Activated naive CD4-positive, alpha-beta T cell treated with anti-CD3 and anti-CD28 coated beads, Interleukin-2, amount 50 U/mL, for 72 hours (primary cell): ENCODE data around the gene SLC8A2. TPM values are rescaled to one million over a fixed set of nuclear protein-coding genes. Genes with fewer than 3 reads are reported as not detected.
A peak's percentile ranks its signal among the peaks of the same experiment; 100 is the strongest.

Experiments used
- ATAC-seq, 2 donors: fragments of 150-1000 bp; cut with Tn5 transposase; 2 replicates each; pipeline ENCODE4 v1.10.0; 2021; ENCODE audit warnings: mild to moderate bottlenecking in 2 of 2, moderate library complexity in 2 of 2
- DNase-seq, 2 donors: peaks; one replicate each; pipeline ENCODE4 v3.0.0; 2021 to 2022; ENCODE audit warnings: low spot score in 2 of 2
- H3K27ac Mint-ChIP-seq, 2 donors: one replicate each; pipeline ENCODE4 v1.8.0; 2022; ENCODE audit warnings: mild to moderate bottlenecking in 2 of 2, mixed read lengths in 2 of 2
- H3K36me3 Mint-ChIP-seq, 2 donors: one replicate each; pipeline ENCODE4 v1.8.0; 2022; ENCODE audit warnings: mixed read lengths in 2 of 2
- H3K9me3 Mint-ChIP-seq, 2 donors: one replicate each; pipeline ENCODE4 v1.8.0; 2022; ENCODE audit warnings: mixed read lengths in 2 of 2
- total RNA-seq, 2 donors: library from RNA; stranded (reverse); gene quantifications; one replicate each; pipeline ENCODE4 v1.2.3, GENCODE V29; 2022

SLC8A2 gene
- total RNA-seq: under 1 TPM; 0.11 to 0.41 TPM

GRCh38 chr19:47471733-47472457, at the start of gene SLC8A2:
Gene SLC8A2, minus strand, starts transcription at chr19:47471893. Its CDS starts 5,490 bp downstream, at chr19:47466403.
- ATAC-seq: peak; percentile 57 to 77
- Mint-ChIP-seq H3K27ac (peak within 1 kb of the TSS; percentile 15 to 38), H3K9me3 (no peaks in the 10 kb centered on the region), H3K36me3 (peaks cover 0 to 6% of the 10 kb centered on the region in 2 donors)
- peak in 1 of 2 donors; percentile 60 for DNase-seq

DNA sequence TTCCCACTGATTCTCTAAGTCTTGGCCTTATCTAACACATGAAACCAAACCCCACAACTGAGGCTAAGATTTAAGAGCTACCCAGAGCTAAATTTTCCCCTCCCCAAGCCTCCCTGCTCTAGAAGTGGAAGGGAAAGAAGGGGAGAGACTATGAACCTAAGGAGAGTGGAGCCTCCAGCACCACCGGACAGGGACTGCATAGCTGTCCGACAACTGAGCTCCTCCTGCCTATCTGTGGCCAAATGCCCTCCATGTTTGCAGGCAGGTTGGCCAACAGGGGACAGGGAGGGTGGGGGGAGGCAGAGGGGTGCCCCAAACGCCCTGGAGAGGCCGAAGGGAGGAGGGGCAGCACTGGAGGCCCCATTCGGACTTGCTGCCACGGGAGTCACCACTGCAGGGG, 49.1 kb upstream of the SLC8A2 start:
- Mint-ChIP-seq H3K36me3 (no peaks in the 10 kb centered on the region), H3K9me3 (no peaks in the 10 kb centered on the region), H3K27ac (no peak overlapping the region)
- no peak for ATAC-seq
- DNase-seq: no peak

GRCh38 chr19:47520343-47520806, 48.7 kb upstream of the SLC8A2 start:
- no peak overlapping the region for H3K27ac Mint-ChIP-seq
- no peaks in the 10 kb centered on the region for H3K9me3 Mint-ChIP-seq
- ATAC-seq: no peak
- no peaks in the 10 kb centered on the region for H3K36me3 Mint-ChIP-seq
- no peak for DNase-seq

GRCh38 chr19:47518854-47519253, 47.2 kb upstream of the SLC8A2 start:
- no peak for DNase-seq
- no peak for ATAC-seq
- Mint-ChIP-seq H3K27ac (peak overlapping the region in 1 of 2 donors; percentile 38), H3K9me3 (no peaks in the 10 kb centered on the region), H3K36me3 (peaks cover 10 to 12% of the 10 kb centered on the region in 2 donors)

DNA sequence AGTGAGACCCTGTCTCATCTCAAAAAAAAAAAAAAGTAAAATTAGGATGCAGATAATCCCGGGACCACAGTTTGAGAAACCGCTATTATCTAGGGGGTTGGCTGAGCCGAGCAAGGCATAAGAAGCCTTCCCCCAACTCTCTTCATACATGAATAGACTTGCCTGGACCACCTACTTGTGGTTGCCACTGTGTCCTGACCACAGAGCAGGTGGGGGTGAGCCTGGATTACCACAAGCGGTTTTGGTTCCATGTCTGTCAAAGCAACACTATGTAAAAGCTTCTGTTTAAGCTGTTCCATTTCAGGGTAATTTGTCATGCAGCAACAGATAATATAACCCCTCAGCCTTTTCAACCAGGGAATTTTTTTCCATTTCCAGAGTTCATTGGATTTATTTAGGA, 46.4 kb upstream of the SLC8A2 start:
- Mint-ChIP-seq H3K27ac (peak overlapping the region; percentile 74 to 75), H3K36me3 (peaks cover 10 to 12% of the 10 kb centered on the region in 2 donors), H3K9me3 (no peaks in the 10 kb centered on the region)
- no peak for ATAC-seq
- DNase-seq: peak; percentile 42 to 67

DNA sequence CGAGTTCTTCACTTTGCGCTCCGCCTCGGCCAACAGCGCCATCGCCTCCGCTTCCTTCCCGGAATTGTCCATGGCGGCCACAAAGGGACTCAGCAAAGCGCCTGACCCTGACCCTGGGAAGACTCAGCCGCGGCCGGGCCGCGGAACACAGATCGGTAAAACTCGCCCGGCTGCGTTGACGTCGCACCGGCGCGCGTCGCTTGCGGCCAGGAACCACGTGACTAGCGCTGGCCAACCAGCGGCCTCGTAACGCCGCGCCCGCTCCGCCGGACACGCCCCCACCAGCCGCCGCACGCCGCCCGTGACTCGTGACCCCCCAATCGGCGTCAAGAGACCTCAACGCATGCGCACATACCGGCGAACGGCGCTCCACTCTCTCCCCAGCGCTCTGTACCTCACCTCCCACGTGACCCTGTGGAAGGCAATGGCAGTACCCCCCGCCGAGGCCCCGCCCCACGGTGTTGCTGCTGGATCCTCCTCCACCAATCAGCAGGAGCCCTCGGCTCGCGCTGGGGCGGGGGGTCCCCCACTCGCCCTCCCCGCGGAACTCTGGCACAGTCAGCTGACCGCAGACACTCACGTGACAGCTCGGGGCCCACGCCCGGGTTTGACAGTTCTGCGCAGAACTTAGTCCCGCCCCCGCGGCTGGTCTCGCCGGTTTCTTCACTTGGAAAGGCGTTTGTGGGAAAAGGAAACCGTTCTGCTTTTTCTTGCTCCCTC, 43.3 kb upstream of the SLC8A2 start, which contains the start of gene NAPA:
Gene NAPA, minus strand, starts transcription at position 195 of the 720 bp plus-strand sequence. Its CDS starts 123 bp downstream, at position 72.
- Mint-ChIP-seq H3K27ac (peak within 1 kb of the TSS; percentile 100), H3K9me3 (no peaks in the 10 kb centered on the region), H3K36me3 (peaks cover 10 to 12% of the 10 kb centered on the region in 2 donors)
- peak; percentile 95 to 96 for ATAC-seq
- DNase-seq: peak; percentile 100

- Mint-ChIP-seq H3K9me3 (no peaks in the 10 kb centered on the region), H3K27ac (peak overlapping the region; percentile 100), H3K36me3 (peaks cover 10 to 12% of the 10 kb centered on the region in 2 donors)
- ATAC-seq: peak in 1 of 2 donors; percentile 0
- DNase-seq: peak in 1 of 2 donors; percentile 63
Measured at GRCh38 chr19:47514151-47514868, 42.6 kb upstream of the SLC8A2 start.

DNA sequence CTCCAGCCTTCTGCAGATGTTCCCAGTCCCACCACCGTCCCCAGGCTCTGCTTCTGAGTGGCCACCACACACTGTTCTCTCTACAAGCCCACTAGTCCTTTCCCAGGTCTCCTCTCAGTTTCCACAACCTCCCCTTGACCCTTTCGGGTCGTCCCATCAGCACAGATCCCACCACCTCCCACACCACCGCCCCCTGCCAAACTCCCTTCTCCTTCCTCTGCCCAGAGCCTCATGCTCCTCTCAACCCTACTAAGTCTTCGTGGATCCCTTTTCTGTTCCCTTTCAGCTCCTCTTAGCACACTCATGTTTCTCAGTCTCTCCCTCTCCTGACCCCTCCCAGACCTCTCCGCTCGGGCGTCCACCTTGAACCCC, 41.2 kb upstream of the SLC8A2 start:
- H3K9me3 Mint-ChIP-seq: no peaks in the 10 kb centered on the region
- DNase-seq: no peak
- ATAC-seq: no peak

DNA sequence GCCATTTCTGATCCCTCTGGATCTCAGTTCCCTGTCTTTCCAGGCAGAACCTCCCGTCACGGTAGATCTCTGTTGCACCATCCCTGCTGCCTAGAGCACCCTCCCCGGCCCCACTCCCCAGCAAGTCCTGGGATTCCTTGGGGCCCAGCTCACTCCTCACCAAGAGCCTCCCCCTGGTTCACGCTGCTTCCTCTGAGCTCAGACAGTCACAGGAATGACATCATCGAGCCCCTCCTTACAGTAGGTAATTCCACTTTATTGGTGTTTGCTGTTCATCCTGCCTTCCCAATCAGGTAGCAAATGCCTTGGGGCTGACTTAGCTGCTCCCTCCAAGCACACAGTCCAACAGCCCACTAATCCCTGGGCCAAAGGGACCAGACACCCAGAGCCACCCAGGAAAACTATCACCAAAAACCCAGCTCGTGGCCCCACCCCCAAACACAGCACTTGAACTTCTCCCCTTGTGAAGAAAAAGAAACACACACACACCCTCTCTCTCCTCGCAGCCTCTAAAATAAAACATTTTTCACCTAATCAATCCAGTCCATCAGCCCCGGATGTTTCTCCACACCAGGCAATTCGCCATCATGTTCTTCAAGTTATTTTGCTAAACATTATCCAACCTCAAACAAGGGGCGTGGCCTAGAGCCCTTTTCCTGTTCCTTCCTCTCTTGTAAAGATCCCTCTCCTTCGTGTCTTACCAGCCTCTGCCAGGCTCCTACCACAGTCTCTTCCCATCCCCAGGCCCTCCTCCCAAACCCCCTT, 40.7 kb upstream of the SLC8A2 start:
- Mint-ChIP-seq H3K27ac (peak overlapping the region; percentile 100), H3K9me3 (no peaks in the 10 kb centered on the region), H3K36me3 (peaks cover 10 to 12% of the 10 kb centered on the region in 2 donors)
- ATAC-seq (no peak), DNase-seq (no peak)

More for the DNA sequence above, 41.2 kb upstream of the SLC8A2 start:
- peaks cover 10 to 12% of the 10 kb centered on the region in 2 donors for H3K36me3 Mint-ChIP-seq
- H3K27ac Mint-ChIP-seq: peak overlapping the region; percentile 100

GRCh38 chr19:47511681-47512080, 40.0 kb upstream of the SLC8A2 start:
- DNase-seq: no peak
- no peaks in the 10 kb centered on the region for H3K9me3 Mint-ChIP-seq
- no peak for ATAC-seq
- H3K27ac Mint-ChIP-seq: peak overlapping the region; percentile 100
- H3K36me3 Mint-ChIP-seq: peaks cover 10 to 12% of the 10 kb centered on the region in 2 donors

DNA sequence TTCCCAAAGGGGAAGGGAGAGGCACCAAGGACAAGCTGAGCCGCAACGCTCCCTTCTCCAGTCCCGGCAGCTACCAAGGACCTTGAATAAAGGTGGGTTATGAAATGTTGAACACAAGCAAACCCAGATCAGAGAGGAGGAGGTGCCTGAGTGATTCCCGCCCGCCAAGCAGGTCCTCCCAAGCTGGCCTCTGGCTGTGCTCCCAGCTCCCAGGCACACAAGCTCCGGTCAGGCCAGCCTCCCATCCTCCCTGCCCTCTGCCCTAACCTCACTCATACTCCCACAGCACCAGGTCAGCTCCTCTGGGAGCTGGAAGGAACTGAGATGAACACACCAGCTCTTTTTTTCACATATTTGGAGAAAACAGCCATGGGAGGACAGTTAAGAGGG, 39.4 kb upstream of the SLC8A2 start:
- DNase-seq (no peak), ATAC-seq (no peak)
- Mint-ChIP-seq H3K27ac (peak overlapping the region; percentile 100), H3K9me3 (no peaks in the 10 kb centered on the region), H3K36me3 (peaks cover 10 to 12% of the 10 kb centered on the region in 2 donors)

DNA sequence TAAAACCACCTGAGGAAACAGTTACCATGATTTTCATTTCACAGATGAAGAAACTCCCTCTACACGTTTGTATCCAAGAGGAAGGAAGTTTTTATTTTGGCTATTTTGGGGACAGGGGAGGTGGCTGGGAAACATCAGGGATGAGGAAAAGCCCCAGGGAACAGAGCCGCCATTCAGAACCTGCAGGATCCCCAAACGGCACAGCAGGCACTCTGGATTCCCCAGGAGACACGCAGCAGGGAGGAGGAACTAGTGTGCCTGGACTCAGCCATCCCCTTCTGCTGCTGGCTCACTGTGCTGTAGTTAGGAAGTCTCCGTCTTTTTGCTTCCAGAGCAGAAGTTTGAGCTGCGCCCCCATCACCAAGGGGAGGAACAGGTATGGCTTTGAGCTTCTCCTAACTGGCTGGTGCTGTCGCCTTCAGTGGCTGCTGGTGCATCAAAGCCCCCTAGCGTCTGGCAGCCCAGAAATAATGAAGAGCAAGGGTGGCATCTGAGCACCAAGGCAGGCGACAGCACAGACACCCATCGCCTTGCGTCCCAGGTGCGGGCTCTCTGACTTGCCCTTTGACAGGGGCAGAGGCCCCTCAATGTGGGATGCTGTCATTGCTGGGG, 38.9 kb upstream of the SLC8A2 start:
- no peak for ATAC-seq
- DNase-seq: no peak
- peak overlapping the region; percentile 48 to 100 for H3K27ac Mint-ChIP-seq
- H3K36me3 Mint-ChIP-seq: peaks cover 10 to 12% of the 10 kb centered on the region in 2 donors
- no peaks in the 10 kb centered on the region for H3K9me3 Mint-ChIP-seq

GRCh38 chr19:47509973-47510372, 38.3 kb upstream of the SLC8A2 start:
- Mint-ChIP-seq H3K9me3 (no peaks in the 10 kb centered on the region), H3K27ac (peak overlapping the region; percentile 79 to 100), H3K36me3 (peaks cover 10 to 11% of the 10 kb centered on the region in 2 donors)
- DNase-seq: no peak
- no peak for ATAC-seq

DNA sequence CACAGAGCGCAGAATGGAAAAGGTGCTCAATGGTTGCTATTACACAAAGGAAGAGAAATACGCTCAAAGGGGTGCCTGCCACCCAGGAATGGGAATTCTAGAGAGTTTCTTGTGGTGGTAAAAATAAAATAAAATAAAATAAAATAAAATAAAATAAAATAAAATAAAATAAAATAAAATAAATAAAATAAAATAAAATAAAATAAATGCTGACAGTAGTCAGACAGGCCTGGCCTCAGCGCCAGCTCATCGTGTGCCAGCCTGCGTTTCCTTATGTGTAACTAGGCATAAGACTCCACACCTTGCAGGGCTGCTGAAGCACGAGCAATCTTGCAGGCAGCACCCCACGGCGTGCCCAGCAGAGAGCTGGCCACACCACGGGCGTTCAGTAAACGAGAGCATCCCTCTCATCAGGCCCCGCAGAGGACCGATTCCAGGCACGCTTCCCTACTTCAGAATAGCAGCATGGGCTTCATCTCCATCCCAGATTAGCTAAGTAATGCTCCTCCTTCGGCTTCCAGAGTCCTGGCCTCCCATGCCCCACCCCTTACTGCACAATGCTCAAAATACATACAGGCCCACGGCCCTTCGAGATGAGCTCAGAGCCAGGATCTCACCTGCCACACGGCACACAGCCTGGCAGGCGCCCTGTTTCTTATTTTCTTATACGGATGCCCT, 37.6 kb upstream of the SLC8A2 start:
- H3K27ac Mint-ChIP-seq: peak overlapping the region; percentile 79 to 100
- ATAC-seq (no peak), DNase-seq (no peak)
- no peaks in the 10 kb centered on the region for H3K9me3 Mint-ChIP-seq
- peaks cover 3 to 4% of the 10 kb centered on the region in 2 donors for H3K36me3 Mint-ChIP-seq

GRCh38 chr19:47508721-47509120, 37.0 kb upstream of the SLC8A2 start:
- H3K9me3 Mint-ChIP-seq: no peaks in the 10 kb centered on the region
- H3K27ac Mint-ChIP-seq: no peak overlapping the region
- no peak for DNase-seq
- H3K36me3 Mint-ChIP-seq: no peaks in the 10 kb centered on the region
- no peak for ATAC-seq
